Spleen (tissue), 11 donors: Measurements from ENCODE around the gene EVC2. TPM values are rescaled to one million over a fixed set of nuclear protein-coding genes. Genes with fewer than 3 reads are reported as not detected.

Source experiments
- DNase-seq: peaks from one replicate; pipeline ENCODE4 v3.0.0-alpha.2; 2020
- H3K27ac ChIP-seq, 8 donors: fragments of 200-600 bp; sonication (generic) in 7 of 8; 1 replicate in 4 of 8; 2 replicates in 4 of 8; pipeline versions ENCODE4 v1.5.0 to v1.8.0; 2016 to 2021; ENCODE audit warnings: inconsistent platforms in 4 of 8, mild to moderate bottlenecking in 4 of 8, moderate library complexity in 1 of 8
- H3K27me3 ChIP-seq, 7 donors: fragments of 200-600 bp; sonication (generic) in 6 of 7; replicated peaks in 1 of 7; 1 replicate in 4 of 7; 2 replicates in 3 of 7; pipeline versions ENCODE4 v1.5.0 to v1.8.0; 2016 to 2021; ENCODE audit warnings: inconsistent platforms in 3 of 7, mild to moderate bottlenecking in 1 of 7
- H3K36me3 ChIP-seq, 6 donors: fragments of 200-600 bp; sonication (generic) in 5 of 6; 1 replicate in 4 of 6; 2 replicates in 2 of 6; pipeline versions ENCODE4 v1.5.0 to v1.8.0; 2016 to 2021; ENCODE audit warnings: inconsistent platforms in 2 of 6
- H3K4me1 ChIP-seq, 6 donors: fragments of 200-600 bp; sonication (generic) in 5 of 6; 1 replicate in 3 of 6; 2 replicates in 3 of 6; pipeline versions ENCODE4 v1.5.0 to v1.8.0; 2016 to 2021; ENCODE audit warnings: inconsistent platforms in 3 of 6
- H3K4me3 ChIP-seq, 8 donors: fragments of 200-600 bp; sonication (generic) in 7 of 8; 1 replicate in 4 of 8; 2 replicates in 4 of 8; pipeline versions ENCODE4 v1.5.0 to v1.8.0; 2016 to 2021; ENCODE audit warnings: inconsistent platforms in 4 of 8, mild to moderate bottlenecking in 4 of 8, moderate library complexity in 2 of 8
- H3K9me3 ChIP-seq, 8 donors: fragments of 200-600 bp; sonication (generic) in 7 of 8; 1 replicate in 4 of 8; 2 replicates in 4 of 8; pipeline versions ENCODE4 v1.5.0 to v1.8.0; 2016 to 2021; ENCODE audit warnings: inconsistent platforms in 4 of 8
- CTCF ChIP-seq, 11 experiments: fragments of 200-600 bp in 7 of 11; fragments of 450-650 bp in 4 of 11; sonication (generic) in 4 of 11; IDR thresholded peaks in 8 of 11; conservative IDR thresholded peaks in 3 of 11; 1 replicate in 7 of 11; 2 replicates in 4 of 11; pipeline versions ENCODE4 v1.4.0 to v1.8.0; 2016 to 2021; ENCODE audit warnings: antibody characterized with exemption in 11 of 11, inconsistent platforms in 4 of 11, mild to moderate bottlenecking in 1 of 11
- POLR2A ChIP-seq, 3 donors: fragments of 450-650 bp; IDR thresholded peaks; one replicate each; pipeline ENCODE4 v1.5.1; 2017; ENCODE audit warnings: antibody characterized with exemption in 3 of 3, mild to moderate bottlenecking in 1 of 3
- POLR2AphosphoS5 ChIP-seq, 3 donors: sonication (generic); formaldehyde crosslinking; IDR thresholded peaks; one replicate each; pipeline ENCODE4 v1.5.1; 2017; ENCODE audit warnings: antibody characterized with exemption in 3 of 3
- WGBS, 5 donors: extraction: QIAGEN DNeasy Blood & Tissue Kit in 3 of 5; methylation state at CpG; one replicate each; pipeline versions ENCODE4 v1.1.5 to v1.1.7; 2013 to 2018; 5-methylcytosine and 5-hydroxymethylcytosine counted together
- intact Hi-C: fragments of 100-400 bp; cut with DNase I; formaldehyde crosslinking; loops from one replicate; pipeline ENCODE4 v1.15.0; 2023; ENCODE audit warnings: low total_unique reads
- polyA plus RNA-seq, 3 donors: library from polyadenylated mRNA; stranded (reverse); fragments of 200-250 nt; gene quantifications; one replicate each; pipeline ENCODE4 v1.2.1, GENCODE V29; 2013
- total RNA-seq, 7 donors: library from RNA; depleted of rRNA in 3 of 7; stranded (reverse); fragments of >200 nt in 3 of 7; fragmentation: NEBNext Ultra II Directional in 4 of 7; extraction: Animal tissue kit (Norgen Biotek cat#: 25700) in 4 of 7; gene quantifications; one replicate each; pipeline versions ENCODE4 v1.1.0 to v1.2.1, GENCODE V29; 2016 to 2021
- donor health status: healthy with polysubstance abuse.
- donor health status: DM: no; HTN: no; CAD: no; lungs with moderate emphysema.
- donor health status: DM: no; HTN: no; CAD: no.
- donor health status: Bipolar disorder and iron deficiency.
- donor health status: healthy.
- donor health status: DM: no; HTN: no; CAD: no.
- donor health status: DM: yes; HTN: yes; CAD: no.

Gene EVC2
- total and polyA plus RNA-seq, 10 donors: 0.30 to 4.4 (median 2.6) TPM

- H3K4me1 ChIP-seq: no peaks in the 10 kb centered on the region
- peaks cover 0 to 8% (median 0%) of the 10 kb centered on the region in 6 donors for H3K36me3 ChIP-seq
- H3K27me3 ChIP-seq: no peaks in the 10 kb centered on the region
- intact Hi-C loops: no loop called here
- WGBS, 5 donors: 77 to 89% (median 86%) methylated on average over 3 of the region's 3 CpGs
- TF ChIP-seq POLR2AphosphoS5 (IDR thresholded peaks at IDR 0.05) (no peak), POLR2A (IDR thresholded peaks at IDR 0.05) (no peak), CTCF (IDR thresholded peaks at IDR 0.05 in 8 of 11, conservative IDR thresholded peaks at IDR 0.05 in 3 of 11) (no peak)
- DNase-seq: no peak
- no peak overlapping the region for H3K27ac ChIP-seq
- H3K4me3 ChIP-seq: no peak overlapping the region
- H3K9me3 ChIP-seq: no peaks in the 10 kb centered on the region
Observed at GRCh38 chr4:5650040-5650439, 58.3 kb downstream of the EVC2 start.

GRCh38 chr4:5647351-5647750 lies 61.0 kb downstream of the EVC2 start:
- WGBS, 5 donors: 84 to 95% (median 87%) methylated on average over 7 of the region's 7 CpGs

GRCh38 chr4:5640096-5640495 lies 68.3 kb downstream of the EVC2 start:
- 60 to 95% (median 83%) methylated on average over 3 of the region's 3 CpGs for WGBS, 5 donors
- H3K4me1 ChIP-seq: no peaks in the 10 kb centered on the region
- H3K27me3 ChIP-seq: no peaks in the 10 kb centered on the region
- no peak for DNase-seq
- intact Hi-C loops: no loop called here
- no peaks in the 10 kb centered on the region for H3K9me3 ChIP-seq
- no peak overlapping the region for H3K27ac ChIP-seq
- peaks cover 0 to 12% (median 0%) of the 10 kb centered on the region in 6 donors for H3K36me3 ChIP-seq
- no peak overlapping the region for H3K4me3 ChIP-seq
- TF ChIP-seq POLR2AphosphoS5 (IDR thresholded peaks at IDR 0.05) (no peak), POLR2A (IDR thresholded peaks at IDR 0.05) (no peak), CTCF (IDR thresholded peaks at IDR 0.05 in 8 of 11, conservative IDR thresholded peaks at IDR 0.05 in 3 of 11) (no peak)

More at GRCh38 chr4:5647351-5647750, 61.0 kb downstream of the EVC2 start:
- Histone ChIP-seq H3K36me3 (peaks cover 0 to 2% (median 0%) of the 10 kb centered on the region in 6 donors), H3K27me3 (no peaks in the 10 kb centered on the region), H3K4me3 (no peak overlapping the region), H3K4me1 (no peaks in the 10 kb centered on the region), H3K9me3 (no peaks in the 10 kb centered on the region), H3K27ac (no peak overlapping the region)
- intact Hi-C loops: no loop called here
- no peak for DNase-seq
- no peak for TF ChIP-seq POLR2A (IDR thresholded peaks at IDR 0.05)
- TF ChIP-seq POLR2AphosphoS5 (IDR thresholded peaks at IDR 0.05): no peak
- no peak for TF ChIP-seq CTCF (IDR thresholded peaks at IDR 0.05 in 8 of 11, conservative IDR thresholded peaks at IDR 0.05 in 3 of 11)

- Histone ChIP-seq H3K4me3 (no peak overlapping the region), H3K9me3 (no peaks in the 10 kb centered on the region), H3K36me3 (peaks cover 0 to 12% (median 0%) of the 10 kb centered on the region in 6 donors), H3K27ac (no peak overlapping the region), H3K4me1 (no peaks in the 10 kb centered on the region), H3K27me3 (no peaks in the 10 kb centered on the region)
- 75 to 90% (median 80%) methylated on average over 3 of the region's 3 CpGs for WGBS, 5 donors
- no peak for TF ChIP-seq POLR2AphosphoS5 (IDR thresholded peaks at IDR 0.05)
- no peak for TF ChIP-seq CTCF (IDR thresholded peaks at IDR 0.05 in 8 of 11, conservative IDR thresholded peaks at IDR 0.05 in 3 of 11)
- TF ChIP-seq POLR2A (IDR thresholded peaks at IDR 0.05): no peak
- intact Hi-C loops: no loop called here
- DNase-seq: no peak
Observed at GRCh38 chr4:5639556-5639955, 68.8 kb downstream of the EVC2 start.
